HepG2 (cell line): ENCODE results near the gene MST1R. TPM values are rescaled to one million over a fixed set of nuclear protein-coding genes. Genes with fewer than 3 reads are reported as not detected.

Experiments used
- ATF7 ChIP-seq, 2 experiments: fragments of 450-650 bp in 1 of 2; sonication (generic) in 1 of 2; formaldehyde crosslinking in 1 of 2; IDR thresholded peaks; 2 replicates each; pipeline versions ENCODE4 v1.4.0 to v1.6.1; 2016 to 2020; ENCODE audit warnings: antibody characterized with exemption in 1 of 2, mild to moderate bottlenecking in 1 of 2, missing genetic modification reagents in 1 of 2
- CBX5 ChIP-seq: sonication (generic); formaldehyde crosslinking; IDR thresholded peaks from 2 replicates; pipeline ENCODE4 v1.4.0; 2020; ENCODE audit warnings: missing genetic modification reagents, borderline replicate concordance
- CCDC6 ChIP-seq: sonication (generic); formaldehyde crosslinking; IDR thresholded peaks from 2 replicates; pipeline ENCODE4 v1.8.1; 2022; ENCODE audit warnings: mild to moderate bottlenecking, missing genetic modification reagents, moderate library complexity
- CHCHD3 ChIP-seq: sonication (generic); formaldehyde crosslinking; IDR thresholded peaks from 2 replicates; pipeline ENCODE4 v1.8.0; 2022; ENCODE audit warnings: mild to moderate bottlenecking, missing genetic modification reagents, moderate library complexity
- GABPB1 ChIP-seq: IDR thresholded peaks from 2 replicates; pipeline ENCODE4 v1.6.1; 2016; ENCODE audit warnings: mild to moderate bottlenecking, missing genetic modification reagents, moderate library complexity, missing compliant biosample characterization
- GTF3A ChIP-seq: sonication (generic); formaldehyde crosslinking; conservative IDR thresholded peaks from 2 replicates; pipeline ENCODE4 v1.4.0; 2020; ENCODE audit warnings: mild to moderate bottlenecking, missing genetic modification reagents
- HMG20B ChIP-seq: conservative IDR thresholded peaks from 2 replicates; pipeline ENCODE4 v1.6.1; 2016; ENCODE audit warnings: missing genetic modification reagents, missing compliant biosample characterization
- LRRFIP1 ChIP-seq: sonication (generic); formaldehyde crosslinking; conservative IDR thresholded peaks from 2 replicates; pipeline ENCODE4 v1.4.0; 2020; ENCODE audit warnings: missing genetic modification reagents
- MEF2D ChIP-seq: sonication (generic); formaldehyde crosslinking; IDR thresholded peaks from 2 replicates; pipeline ENCODE4 v1.5.1; 2020; ENCODE audit warnings: mild to moderate bottlenecking, missing genetic modification reagents
- MYNN ChIP-seq: sonication (generic); formaldehyde crosslinking; IDR thresholded peaks from 2 replicates; pipeline ENCODE4 v1.4.0; 2020; ENCODE audit warnings: mild to moderate bottlenecking, low read depth, missing genetic modification reagents
- MZF1 ChIP-seq: sonication (generic); formaldehyde crosslinking; IDR thresholded peaks from 2 replicates; pipeline ENCODE4 v1.8.1; 2023; ENCODE audit warnings: mild to moderate bottlenecking, missing genetic modification reagents, borderline replicate concordance
- RORA ChIP-seq: sonication (generic); formaldehyde crosslinking; IDR thresholded peaks from 2 replicates; pipeline ENCODE4 v1.5.0; 2020; ENCODE audit warnings: mild to moderate bottlenecking, missing genetic modification reagents, moderate library complexity
- TCF12 ChIP-seq, 2 experiments: fragments of 450-650 bp in 1 of 2; sonication (generic) in 1 of 2; formaldehyde crosslinking in 1 of 2; IDR thresholded peaks; 2 replicates each; pipeline versions ENCODE4 v1.6.1 to v1.8.0; 2017 to 2022; ENCODE audit warnings: antibody characterized with exemption in 1 of 2, mild to moderate bottlenecking in 1 of 2, missing genetic modification reagents in 1 of 2, moderate library complexity in 1 of 2
- TCF7L2 ChIP-seq: IDR thresholded peaks from 2 replicates; pipeline ENCODE4 v1.6.1; 2011; ENCODE audit warnings: mild to moderate bottlenecking, low read depth, low read length, moderate library complexity
- TRIM22 ChIP-seq: fragments of 450-650 bp; IDR thresholded peaks from 2 replicates; pipeline ENCODE4 v1.6.1; 2017
- ZBTB33 ChIP-seq: sonication (generic); formaldehyde crosslinking; IDR thresholded peaks from 2 replicates; pipeline ENCODE4 v1.4.0; 2020; ENCODE audit warnings: missing genetic modification reagents
- ZBTB8A ChIP-seq: sonication (generic); formaldehyde crosslinking; IDR thresholded peaks from 2 replicates; pipeline ENCODE4 v1.4.0; 2020; ENCODE audit warnings: mild to moderate bottlenecking, low read depth, missing genetic modification reagents, borderline replicate concordance
- ZFP1 ChIP-seq: IDR thresholded peaks from 2 replicates; pipeline ENCODE4 v1.6.1; 2016
- ZKSCAN5 ChIP-seq: sonication (generic); formaldehyde crosslinking; IDR thresholded peaks from 2 replicates; pipeline ENCODE4 v1.5.1; 2020; ENCODE audit warnings: mild to moderate bottlenecking, missing genetic modification reagents
- ZMYM2 ChIP-seq: sonication (generic); formaldehyde crosslinking; IDR thresholded peaks from 2 replicates; pipeline ENCODE4 v1.8.0; 2022; ENCODE audit warnings: mild to moderate bottlenecking, missing genetic modification reagents
- ZNF124 ChIP-seq: sonication (generic); formaldehyde crosslinking; IDR thresholded peaks from 2 replicates; pipeline ENCODE4 v1.4.0; 2020; ENCODE audit warnings: missing genetic modification reagents
- ZNF180 ChIP-seq: sonication (generic); formaldehyde crosslinking; IDR thresholded peaks from 2 replicates; pipeline ENCODE4 v1.4.0; 2020; ENCODE audit warnings: low read depth, missing genetic modification reagents, borderline replicate concordance
- polyA plus RNA-seq, 8 experiments: library from polyadenylated mRNA; depleted of rRNA in 3 of 8; stranded (reverse) in 7 of 8; unstranded in 1 of 8; fragments of >200 nt; fragmentation: Illumina TruSeq in 4 of 8; extraction: Trizol in 4 of 8; gene quantifications; 2 replicates each; pipeline versions ENCODE4 v1.2.1 to v1.2.3, GENCODE V29; 2011 to 2016; ENCODE audit warnings: low read depth in 4 of 8, missing spikeins in 1 of 8, mixed read lengths in 1 of 8; ENCODE audit not compliant: insufficient read depth in 1 of 8
- total RNA-seq, 5 experiments: library from RNA; depleted of rRNA; stranded (reverse); fragments of >200 nt; fragmentation: Illumina TruSeq; extraction: Trizol; gene quantifications; 2 replicates each; pipeline ENCODE4 v1.2.3, GENCODE V29; 2016; ENCODE audit warnings: low read depth in 1 of 5

Gene MST1R
- total and polyA plus RNA-seq, 2 of the 13 experiments (the other 11 are each of a cell fraction or from before 2014, with no cell fraction given), result 0.11 to 0.77 TPM

DNA sequence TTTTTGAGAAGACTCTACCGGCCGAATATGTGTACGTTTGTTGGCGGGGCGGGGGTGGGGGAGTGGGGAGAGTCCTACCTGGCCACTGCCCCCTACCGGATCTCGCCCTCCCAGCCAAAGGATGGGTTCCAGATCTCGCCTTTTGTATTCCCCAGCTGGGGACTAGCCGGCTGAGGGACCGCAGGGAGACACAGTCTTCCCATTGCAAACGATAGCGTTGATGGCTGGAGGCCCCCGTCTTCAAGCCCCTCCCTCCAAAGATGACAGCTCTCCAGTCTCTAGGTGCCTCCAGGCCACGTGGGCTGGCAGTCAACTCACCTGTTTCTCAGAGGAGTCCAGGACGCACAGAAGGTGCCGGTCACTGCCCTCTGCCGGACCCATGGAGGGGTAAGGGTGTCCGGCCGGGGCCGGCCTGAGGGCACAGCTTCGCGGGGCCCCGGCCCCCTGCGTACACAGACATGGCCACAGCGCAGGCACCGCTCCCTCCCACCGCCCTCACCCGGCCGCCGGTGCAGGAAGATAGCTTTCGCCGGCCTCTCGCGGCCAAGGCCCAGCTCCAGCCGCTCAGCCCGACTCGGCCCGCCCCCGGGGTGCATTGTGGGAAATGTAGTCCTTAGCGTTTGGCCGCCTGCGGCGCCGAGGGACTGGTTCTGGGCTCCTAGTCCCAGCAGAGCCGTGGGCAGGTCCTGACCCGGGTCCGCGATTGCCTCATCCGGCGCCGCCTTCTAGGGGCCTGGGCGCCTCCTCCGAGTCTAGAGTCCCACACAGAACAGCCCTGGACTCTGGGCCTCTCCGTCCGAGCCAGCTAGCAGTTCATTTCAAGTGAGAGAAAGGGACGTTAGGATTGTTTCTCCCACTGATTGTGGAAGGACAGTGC lies 25.9 kb upstream of the MST1R start, which contains the start of gene MON1A (continued):
- TF ChIP-seq CBX5 (CRISPR knock-in tag) (no peak), ZMYM2 (CRISPR knock-in tag) (no peak), MEF2D (CRISPR knock-in tag) (peak; percentile 76; the same call in 1 of the 2 replicates), TRIM22 (no peak), CHCHD3 (CRISPR knock-in tag) (no peak), ZKSCAN5 (CRISPR knock-in tag) (no peak), MYNN (CRISPR knock-in tag) (no peak; the same call in 1 of the 2 replicates), MZF1 (no peak), HMG20B (CRISPR knock-in tag) (peak; percentile 56; the same call in 1 of the 2 replicates), TCF7L2 (no peak), ZBTB33 (CRISPR knock-in tag) (0 out of 2 replicates have a peak, but pooled peaks have one; percentile 7), RORA (CRISPR knock-in tag) (no peak), ZFP1 (CRISPR knock-in tag) (no peak), ZBTB8A (CRISPR knock-in tag) (no peak), CCDC6 (CRISPR knock-in tag) (no peak; the same call in 1 of the 2 replicates), TCF12 (IDR thresholded peaks at IDR 0.05) (no peak), TCF12 (CRISPR knock-in tag; IDR thresholded peaks at IDR 0.05) (no peak), LRRFIP1 (no peak), ATF7 (IDR thresholded peaks at IDR 0.05) (no peak), ATF7 (CRISPR knock-in tag; IDR thresholded peaks at IDR 0.05) (no peak), ZNF180 (CRISPR knock-in tag) (no peak), ZNF124 (peak; percentile 81; the same call in 1 of the 2 replicates), GTF3A (CRISPR knock-in tag) (no peak), GABPB1 (CRISPR knock-in tag) (peak; percentile 91)
